Putamen (tissue), 1 donor: Measurements from ENCODE around the gene PLEKHG1.

Source experiments
- DNase-seq: peaks from one replicate; pipeline ENCODE4 v3.0.0-alpha.2; 2016; ENCODE audit warnings: low spot score

The PLEKHG1 gene

DNA sequence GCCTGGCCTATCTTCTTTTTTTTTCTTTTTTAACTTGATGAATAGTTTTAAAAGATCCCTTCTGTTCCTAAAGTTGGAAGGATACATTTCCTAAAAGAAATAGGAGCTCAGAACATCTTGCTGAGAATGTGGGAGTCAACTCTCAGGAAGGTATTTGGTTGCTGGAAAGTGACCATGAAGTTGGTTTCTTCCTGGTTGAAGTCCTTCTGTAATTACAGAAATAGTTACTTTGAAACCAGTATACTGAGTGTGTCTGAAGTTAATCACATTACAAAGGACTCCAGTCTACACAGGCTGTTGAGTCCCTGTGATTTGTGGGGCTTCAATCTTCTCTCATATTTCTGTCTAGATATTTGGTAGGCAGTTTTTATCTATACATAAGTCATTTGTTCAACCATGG, 9.8 kb upstream of the PLEKHG1 start:
- DNase-seq, result no peak

DNA sequence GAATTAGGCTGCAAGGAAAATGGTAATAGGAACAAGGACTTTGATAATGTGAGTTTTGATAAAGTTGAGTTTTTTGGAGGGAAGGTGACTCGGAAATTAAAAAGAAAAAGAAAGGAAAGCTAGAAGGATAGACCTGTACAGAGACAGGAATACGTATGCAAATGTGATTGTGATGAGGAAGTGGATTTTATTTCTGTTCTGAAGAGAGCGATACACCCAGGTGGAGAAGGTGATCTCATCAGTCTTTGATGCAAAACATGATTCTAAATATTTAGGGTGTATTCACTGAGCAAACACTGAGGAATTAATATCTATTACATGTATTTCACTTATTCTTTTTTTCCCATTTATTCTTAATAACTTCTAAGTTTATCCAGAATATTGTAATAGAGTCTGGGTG, 9.2 kb upstream of the PLEKHG1 start:
- DNase-seq, result no peak

DNA sequence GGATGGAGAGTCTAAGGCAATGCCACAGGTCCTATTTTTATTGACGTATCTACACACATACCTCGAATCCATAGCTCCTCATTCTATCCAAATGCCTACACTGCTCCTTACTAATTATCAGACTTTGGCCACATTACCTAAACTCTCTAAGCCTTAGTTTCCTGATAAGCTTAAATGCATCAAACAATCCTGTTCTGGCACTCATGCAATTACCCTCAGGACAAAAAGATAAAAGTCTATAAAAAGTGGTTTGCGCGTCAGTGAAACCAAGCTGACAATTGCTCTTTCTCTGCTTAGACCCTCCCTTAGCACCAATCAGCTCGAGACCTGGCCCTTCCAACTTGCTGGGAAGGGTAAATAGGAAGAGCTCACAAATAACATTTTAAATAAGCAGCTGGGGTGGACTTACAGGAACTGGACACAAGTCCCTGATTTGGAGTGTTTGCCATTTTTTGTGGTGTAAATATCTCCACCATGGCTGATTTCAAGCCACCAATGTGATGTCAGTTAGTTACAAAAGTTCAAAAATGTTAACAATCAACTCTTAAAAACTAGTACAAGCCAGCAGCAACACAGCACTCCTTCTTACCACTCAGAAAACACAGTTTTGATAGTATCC, 7.2 kb upstream of the PLEKHG1 start:
- no peak for DNase-seq

DNA sequence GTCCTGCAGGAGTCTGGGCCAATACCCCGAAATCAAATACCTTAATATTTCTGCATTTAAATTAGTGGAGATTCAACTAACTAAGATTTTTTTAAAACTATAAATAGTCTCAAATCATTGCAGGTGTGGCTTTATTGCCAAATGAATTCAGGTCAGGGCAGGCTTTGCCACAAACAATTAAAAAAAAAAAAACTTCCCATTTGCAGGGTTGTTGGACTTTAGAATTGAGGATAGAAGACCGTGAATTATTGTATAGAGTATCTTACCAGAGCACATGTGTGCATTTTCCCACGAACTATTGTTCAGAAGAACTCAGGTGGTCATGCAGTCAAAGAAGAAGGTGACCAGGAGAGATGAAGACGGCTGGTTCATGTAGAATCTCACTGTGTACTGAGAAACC, 6.6 kb upstream of the PLEKHG1 start:
- no peak for DNase-seq

DNA sequence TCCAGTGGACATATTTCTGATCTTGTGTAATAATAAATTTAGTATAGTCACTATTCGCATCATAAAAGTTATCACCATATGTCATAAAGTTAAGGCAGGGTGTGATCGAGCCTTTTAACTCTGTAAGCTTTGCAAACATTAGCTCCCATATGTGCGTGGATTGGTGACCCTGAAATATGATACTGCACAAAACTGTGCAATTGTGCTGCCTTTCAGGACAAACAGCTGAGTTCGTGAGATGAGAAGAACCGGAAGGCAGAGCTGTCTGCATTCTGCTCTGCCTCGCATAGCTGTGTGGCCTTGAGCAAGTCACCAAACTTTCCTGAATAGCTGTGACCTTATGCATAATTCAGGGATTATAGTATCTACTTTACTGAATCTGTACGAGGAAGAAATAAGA, 3.2 kb upstream of the PLEKHG1 start:
- no peak for DNase-seq

DNA sequence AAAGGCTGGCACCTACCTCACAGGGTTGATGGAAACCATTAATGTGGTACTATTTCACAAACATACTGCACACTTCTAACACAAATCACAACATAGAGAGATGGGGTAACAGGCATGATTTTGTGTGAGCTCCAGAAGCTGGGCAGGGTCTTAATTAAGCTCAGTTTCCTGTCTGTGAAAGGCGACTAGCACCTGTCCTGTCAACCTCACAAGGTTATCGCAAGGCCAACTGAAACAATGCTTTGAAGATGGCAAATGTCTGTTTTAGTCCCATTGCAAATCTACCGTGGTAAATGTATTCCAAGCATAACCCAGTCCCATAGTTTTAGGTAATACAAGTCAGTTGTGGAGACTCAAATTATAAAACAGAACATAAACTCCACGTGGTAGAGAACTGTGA, 1.3 kb upstream of the PLEKHG1 start:
- DNase-seq, result no peak

DNA sequence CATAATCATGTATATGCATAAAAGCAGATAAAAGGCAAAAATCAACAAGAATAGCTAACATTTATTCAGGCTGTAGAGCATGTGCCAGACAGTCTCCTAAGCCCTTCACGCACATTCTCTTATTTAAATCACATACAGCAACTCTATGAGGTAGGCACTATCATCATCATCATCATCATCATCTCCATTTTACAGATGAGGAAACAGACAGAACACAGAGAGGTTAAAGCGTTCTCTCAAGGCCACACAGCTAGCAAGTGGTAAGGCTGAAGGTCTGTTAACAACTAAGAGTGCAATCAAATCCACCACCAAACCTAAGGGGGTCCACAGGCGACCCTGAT, 857 bp upstream of the PLEKHG1 start:
- no peak for DNase-seq

DNA sequence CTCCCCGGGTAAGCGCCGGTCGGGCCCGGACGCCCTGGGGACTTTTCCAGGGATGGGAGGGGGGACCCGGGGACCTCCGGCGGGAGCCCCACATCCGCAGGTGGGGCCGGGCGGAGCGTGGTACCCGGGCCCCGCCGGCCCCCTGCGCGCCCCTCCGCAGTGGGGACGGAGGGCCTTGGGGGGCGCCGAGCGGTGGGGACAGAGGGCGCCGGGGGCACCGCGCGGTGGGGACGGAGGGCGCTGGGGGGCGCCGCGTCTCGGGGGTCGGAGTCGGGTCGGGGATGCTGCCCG, 270 bp downstream of the PLEKHG1 start:
- no peak for DNase-seq

DNA sequence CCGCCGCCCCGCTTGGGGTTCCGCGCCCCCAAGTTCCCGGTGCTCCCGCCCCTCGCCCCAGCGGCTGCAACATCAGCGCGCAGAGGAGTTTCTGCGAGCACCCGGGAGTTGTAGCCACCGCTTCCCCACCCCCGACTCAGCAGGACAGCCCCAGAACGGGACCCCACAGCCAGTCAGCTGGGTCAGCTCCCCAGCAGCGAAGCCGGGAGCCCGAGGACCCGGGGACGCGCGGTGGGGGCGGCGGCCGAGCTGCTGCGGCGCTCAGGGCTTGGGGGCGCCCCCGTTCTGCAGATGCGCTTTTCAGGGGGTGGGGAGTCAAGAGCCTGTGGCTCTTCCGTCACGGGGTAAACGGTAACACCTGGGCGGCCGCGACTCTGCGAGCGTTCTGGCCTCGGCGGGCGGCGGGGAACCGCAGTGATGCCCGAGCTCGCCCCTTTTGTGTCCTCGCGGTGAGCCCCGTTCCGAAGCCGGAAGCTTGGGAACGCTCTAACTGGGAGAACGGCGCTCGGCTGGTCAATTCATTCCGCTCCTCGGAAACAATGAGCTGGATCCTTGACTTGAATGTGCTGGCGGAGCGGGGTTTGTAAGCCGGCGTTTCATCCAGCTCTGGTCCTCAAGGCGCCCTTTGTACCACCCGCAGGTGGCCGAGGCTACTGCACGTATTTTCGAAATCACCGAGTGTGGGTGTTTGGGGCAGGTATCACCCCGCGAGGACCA, 774 bp downstream of the PLEKHG1 start:
- no peak for DNase-seq

DNA sequence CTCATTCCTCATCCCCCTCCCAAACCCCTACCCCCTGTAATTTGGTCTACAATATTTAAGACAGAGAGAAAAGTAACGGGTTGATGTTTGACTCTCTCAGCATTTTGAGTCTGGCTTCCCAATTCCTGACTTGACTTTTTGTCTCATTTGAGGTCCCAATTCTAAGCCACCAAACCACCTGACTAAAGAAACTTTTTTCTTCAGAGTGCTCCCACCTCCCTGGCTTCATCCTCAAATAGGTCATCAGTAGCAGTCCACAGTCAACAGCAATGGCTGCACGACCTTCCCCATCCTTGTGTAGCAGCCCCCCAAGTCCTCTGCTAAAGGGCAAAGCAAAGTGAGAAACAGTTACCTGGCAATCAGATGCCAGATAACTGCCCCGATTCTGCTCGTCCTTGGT, 1.8 kb downstream of the PLEKHG1 start:
- no peak for DNase-seq

DNA sequence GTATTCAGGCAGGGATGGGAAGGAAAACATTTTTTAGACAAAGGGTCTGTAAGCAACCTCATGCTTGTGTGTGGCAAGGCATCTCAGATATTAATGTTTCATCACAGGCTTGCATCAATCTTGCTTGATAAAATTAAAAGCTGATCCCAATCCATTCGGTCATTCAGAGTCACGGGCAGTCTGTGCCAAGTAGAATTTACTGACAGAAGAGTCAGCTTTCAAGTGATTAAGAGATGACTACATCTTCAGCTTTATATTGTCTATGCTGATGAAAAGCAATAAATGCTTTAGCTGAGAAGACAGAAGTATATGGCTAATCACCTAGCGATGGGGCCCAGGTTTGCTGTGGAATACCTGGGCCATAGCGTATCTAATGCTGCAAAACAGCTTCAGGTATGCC, 3.5 kb downstream of the PLEKHG1 start:
- DNase-seq, result no peak

DNA sequence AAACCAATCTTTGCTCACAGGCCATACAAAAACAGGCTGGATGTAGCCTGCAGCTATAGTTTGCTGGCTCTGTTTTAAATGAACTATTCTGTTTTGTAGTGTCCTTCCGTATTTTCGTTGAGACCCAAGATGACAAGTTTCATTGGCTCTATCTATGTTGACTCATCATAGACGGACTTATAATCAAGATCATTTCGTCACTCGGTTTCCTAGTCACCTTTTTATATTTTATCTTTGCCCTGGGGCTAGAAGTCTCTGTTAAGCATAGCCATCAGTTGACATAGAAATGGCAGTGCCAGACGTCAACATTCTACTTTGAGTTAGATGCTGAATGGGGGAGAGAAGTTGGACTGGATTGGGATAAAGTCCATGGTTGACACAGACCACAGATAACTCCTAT, 4.8 kb downstream of the PLEKHG1 start:
- DNase-seq, result no peak

DNA sequence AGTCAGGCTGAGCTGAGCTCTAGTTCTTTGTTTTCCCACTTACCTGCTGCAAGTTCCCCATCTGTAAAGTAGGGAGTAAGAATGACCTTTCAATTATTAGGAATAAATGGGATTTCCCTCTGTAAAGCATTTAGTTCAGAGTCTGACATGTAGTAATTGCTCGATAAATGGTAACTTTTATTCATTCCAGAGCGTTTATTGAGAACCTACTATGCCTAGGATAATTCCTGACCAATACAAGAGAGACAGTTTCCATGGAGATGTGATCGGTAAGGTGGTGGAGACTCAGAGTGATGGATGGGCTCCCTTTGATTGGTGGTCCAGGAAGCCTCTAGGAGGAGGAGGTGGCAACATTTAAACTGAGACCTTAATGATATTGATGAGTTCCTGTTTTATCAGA, 5.6 kb downstream of the PLEKHG1 start:
- no peak for DNase-seq

DNA sequence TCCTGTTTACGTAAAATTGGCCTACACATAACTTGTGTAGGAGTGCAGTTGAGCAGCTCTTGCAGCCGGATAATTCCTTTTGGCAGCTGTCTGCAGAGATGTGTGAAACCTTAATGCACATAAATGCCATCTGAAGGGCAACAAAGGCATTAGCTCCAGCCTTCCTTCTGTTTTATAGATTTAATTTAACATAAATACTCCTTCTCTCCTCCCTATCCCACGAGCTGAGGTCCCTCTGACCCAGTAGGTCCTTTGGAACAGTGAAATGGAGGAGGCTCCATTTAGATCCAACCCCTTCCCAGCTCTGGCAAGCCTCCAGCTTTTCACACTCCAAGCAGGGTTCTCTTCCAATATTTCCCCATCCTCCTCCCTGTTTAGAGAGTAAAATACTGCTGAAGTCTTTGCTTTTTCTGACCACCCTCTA, 6.5 kb downstream of the PLEKHG1 start:
- DNase-seq, result no peak

DNA sequence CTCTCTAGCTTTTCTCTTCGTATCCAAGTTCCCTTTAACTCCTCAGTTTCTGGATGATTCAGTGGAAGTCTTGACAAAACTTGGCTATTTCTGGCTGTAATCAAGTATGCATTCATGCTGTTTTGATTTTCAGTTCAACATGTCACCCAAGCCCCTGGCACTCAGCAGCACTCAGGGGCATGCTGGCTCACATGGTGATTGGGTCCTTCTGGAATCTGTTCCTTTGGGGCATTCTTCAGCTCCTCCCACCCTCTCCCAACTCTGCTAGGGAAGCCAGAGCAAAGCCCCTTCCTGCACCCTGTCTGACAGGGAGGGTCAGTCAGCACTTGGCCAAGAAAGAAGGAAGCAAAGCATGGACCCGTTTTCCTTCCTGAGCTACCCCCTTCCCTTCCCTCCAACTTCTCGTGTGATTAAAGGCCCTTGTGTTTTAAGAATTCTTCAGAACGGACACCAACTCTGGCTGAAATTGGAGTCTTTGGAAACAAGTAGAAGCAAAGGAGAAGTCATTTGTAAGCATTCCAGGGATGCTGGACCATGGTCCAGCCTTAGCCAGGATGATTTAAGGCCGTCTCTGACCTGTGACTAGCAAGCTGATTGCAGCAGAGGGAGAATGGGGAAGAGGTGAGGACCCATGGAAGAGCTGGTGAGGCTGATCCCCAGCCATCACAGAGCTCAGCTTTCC, 7.1 kb downstream of the PLEKHG1 start:
- DNase-seq, result no peak

DNA sequence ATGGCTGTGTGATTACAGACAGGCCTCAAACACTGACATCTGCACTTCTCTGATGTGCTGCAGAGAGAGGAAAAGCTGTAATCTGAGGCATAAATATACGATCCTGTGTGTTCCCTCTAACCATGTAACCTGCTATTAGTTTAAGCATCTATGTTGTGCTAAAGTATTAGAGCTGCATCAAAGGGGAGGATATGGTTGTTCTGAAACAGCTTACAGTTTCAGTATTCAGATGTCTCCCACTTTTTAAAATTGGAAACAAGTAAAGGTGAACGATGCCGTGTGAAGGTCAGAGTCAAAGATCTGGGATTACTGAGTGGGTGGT, 7.6 kb downstream of the PLEKHG1 start:
- no peak for DNase-seq

DNA sequence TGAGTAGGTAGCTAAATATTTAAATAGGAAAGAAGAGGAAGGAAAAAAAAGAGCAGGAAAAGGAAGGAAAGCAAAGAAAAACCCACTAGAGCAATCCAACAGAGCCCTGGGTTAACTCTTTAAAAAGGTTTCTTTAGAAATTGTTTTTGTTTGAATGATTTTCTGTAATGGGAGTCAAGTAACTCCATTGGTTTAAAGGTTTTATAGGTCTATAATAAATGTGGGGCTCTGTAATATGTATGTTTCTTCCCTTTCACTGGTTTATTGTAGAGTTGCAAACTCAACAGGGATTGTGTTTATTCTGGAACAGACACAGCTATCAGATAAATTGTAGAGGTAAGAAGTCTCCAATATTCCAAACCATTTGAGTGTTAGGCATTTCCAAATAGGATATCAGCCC, 10.9 kb downstream of the PLEKHG1 start:
- DNase-seq, result no peak

DNA sequence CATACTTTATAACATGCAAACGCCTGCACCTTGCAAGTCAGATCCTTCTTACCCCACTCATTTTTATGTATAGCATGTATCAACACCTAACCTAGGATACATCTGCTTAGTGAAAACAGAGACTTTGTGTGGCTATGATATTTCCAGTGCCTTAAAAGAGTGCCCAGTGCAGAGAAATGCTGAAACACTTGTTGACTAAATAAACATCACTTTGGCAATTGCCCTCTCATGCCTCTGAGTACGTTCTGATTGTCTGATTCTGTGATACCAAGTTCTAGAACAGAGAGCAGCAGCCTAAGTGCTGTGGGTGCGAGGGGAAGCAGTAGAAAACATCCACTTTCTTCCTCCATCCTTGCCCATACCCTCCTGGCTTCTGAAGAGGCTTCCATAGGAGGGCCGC, 13.6 kb downstream of the PLEKHG1 start:
- no peak for DNase-seq

DNA sequence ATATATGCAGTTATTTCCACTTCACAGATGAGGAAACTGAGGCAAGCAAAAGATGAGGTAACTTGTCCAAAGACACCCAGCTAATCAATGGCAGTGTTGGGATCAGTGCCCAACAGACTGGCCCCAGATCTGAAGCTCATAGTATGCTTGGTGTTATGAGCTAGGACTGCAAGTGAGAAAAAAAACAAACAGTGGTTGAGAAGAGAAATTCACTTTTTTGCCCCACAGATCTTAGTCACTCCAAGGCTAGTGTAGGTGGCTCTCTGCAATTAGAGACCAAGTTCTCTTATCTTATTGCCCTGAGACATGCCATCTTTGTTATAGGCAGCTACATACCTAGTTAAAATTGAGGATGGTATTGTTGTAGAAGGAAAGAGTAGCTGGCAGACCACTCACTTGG, 16.3 kb downstream of the PLEKHG1 start:
- DNase-seq, result no peak

DNA sequence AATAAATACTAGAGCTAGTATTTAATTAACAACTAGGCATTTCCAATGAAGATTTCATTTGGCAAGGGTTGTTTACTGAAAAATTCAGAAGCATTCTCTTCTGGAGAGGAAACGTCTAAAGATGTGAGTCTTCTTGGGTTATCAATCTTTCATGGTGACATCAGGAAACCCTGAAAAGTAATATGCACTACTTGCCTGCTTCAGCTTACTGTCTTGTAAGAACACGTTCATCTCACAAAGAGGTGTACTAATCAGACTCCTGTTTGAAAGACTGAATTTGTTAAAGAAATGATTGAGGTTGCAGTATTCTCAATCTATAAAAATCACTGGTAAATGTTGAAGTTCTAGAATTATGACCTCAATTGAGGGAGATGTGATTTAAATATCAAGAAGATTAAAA, 16.9 kb downstream of the PLEKHG1 start:
- no peak for DNase-seq

DNA sequence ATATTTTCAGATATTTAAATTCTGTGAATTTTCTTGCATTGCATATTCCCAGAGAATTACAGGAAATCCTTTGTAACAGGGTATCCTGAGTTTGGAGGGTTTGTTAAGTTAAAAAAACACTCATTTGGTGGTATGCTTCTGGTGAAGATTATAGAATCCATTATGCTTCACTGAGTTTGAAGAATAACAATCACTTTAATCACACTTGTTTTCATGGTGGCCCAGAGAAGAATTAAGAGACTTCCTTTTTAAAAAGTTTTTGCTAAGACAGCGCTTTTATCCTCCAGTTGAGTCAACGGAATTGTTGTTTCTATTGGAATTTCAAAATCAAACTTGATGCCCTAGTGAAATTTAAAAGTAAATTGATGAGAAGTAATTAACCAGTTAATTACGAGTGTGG, 17.4 kb downstream of the PLEKHG1 start:
- DNase-seq, result no peak

DNA sequence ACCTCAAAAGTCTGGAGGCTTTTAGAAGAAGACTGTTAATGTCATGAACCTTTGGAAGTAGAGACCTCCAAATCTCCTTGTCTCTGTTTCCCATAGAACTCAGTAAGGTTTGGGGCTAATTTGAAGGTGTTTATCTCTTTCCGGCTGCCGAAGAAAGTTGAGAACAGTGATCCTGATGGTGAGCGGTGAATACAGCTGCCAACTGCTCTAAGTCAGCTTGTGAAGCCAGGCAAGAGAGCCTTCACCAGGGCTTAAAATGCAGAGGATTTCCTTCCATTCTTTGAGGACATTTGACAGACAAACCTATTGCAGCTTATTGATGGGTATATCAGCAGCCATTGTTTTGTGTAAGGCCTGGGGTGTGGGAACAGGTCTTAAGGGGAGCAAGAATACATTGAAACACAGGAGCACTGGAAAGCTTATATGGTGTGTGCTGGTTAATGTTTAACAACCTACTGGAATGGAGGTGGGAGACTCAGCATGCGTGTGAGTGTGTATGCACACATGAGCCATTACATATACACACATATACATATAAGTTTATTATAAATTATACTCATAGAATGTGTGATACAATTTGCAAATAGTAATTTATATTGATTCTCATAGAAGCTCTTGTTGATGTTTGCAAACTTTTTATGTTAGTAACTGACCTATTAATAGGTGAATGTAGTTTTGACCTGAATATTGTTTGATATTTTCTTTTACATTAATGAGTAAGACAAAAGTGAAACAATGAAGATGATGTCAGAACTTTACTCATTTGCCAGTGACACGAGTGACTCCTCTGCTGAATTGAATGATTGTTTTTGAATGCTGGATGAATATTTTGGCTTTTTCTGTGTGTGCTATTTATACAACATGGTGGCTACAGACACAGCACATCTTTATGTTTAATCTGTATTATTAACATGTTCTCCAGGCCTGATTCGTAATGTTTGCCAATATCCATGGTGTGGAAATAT, 18.1 kb downstream of the PLEKHG1 start:
- DNase-seq, result no peak

DNA sequence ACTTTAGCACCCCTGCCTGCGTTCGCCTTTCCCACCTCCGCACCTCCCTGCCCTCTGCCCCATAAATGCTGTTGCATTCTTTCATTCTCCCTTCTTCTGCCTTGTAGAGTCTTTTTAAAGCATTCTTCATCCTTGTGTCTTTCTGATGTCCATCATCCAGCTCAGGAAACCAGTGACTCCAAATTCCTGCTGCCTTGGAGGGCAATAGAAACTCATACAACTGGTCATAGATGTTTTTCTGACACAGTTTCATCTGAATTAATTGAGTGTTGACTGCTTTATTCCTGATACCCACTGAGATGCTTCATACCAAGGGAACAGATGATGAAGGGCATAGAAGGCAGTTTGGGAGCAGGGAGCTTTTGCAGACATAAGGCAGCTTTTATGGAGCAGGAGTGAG, 19.6 kb downstream of the PLEKHG1 start:
- DNase-seq, result no peak
